ENCODE measurements around the gene RTEL1.

GRCh38 chr20:63740627-63741353, 82.7 kb downstream of the RTEL1 start:
- TF ChIP-seq CTCF (IDR thresholded peaks at IDR 0.05) = peak in 1 of 3 donors; percentile 38
- TF ChIP-seq POLR2A (IDR thresholded peaks at IDR 0.05) = no peak

All from lower leg skin (tissue), 3 donors.